Astrocyte (in vitro differentiated cells and primary cell): ENCODE results near the gene CCND1.

Experiments used
- EZH2 ChIP-seq: IDR thresholded peaks from 2 replicates; pipeline ENCODE4 v1.6.1; 2012; ENCODE audit warnings: mild to moderate bottlenecking, low read length, inconsistent platforms; ENCODE audit not compliant: insufficient read depth
- TF ChIP-seq, protein P1 (sequence below): IDR thresholded peaks from 2 replicates; pipeline ENCODE4 v1.5.1; 2011; ENCODE audit warnings: low read depth, mild to moderate bottlenecking, inconsistent platforms, low read length, moderate library complexity; ENCODE audit not compliant: insufficient read depth

DNA sequence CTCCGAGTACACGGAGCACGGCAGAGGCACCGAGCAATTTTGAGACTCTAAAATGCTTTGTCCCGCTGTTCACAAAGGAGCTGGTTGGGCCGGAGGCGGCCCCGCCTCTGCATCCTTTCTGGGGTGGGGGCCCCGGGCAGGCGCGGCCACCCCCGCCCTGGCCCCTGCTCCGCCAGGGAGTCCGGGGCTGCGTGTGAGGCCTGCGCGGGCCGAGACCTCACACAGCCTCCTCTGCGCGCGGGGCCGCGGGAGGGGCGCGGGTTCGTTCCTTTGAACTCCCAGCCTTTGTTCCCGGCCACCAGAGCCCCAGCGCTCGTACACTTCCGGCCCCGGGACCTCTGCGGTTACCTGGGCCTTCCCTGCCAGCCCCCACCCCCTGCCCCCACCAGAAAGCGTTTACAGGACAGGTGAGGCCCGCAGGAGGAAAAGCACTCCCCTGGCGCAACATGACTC is 61.3 kb downstream of the CCND1 start:
- TF ChIP-seq, protein P1, sequence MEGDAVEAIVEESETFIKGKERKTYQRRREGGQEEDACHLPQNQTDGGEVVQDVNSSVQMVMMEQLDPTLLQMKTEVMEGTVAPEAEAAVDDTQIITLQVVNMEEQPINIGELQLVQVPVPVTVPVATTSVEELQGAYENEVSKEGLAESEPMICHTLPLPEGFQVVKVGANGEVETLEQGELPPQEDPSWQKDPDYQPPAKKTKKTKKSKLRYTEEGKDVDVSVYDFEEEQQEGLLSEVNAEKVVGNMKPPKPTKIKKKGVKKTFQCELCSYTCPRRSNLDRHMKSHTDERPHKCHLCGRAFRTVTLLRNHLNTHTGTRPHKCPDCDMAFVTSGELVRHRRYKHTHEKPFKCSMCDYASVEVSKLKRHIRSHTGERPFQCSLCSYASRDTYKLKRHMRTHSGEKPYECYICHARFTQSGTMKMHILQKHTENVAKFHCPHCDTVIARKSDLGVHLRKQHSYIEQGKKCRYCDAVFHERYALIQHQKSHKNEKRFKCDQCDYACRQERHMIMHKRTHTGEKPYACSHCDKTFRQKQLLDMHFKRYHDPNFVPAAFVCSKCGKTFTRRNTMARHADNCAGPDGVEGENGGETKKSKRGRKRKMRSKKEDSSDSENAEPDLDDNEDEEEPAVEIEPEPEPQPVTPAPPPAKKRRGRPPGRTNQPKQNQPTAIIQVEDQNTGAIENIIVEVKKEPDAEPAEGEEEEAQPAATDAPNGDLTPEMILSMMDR = no peak
- TF ChIP-seq EZH2 = no peak
